ENCODE results near the gene RANBP10. TPM values are rescaled to one million over a fixed set of nuclear protein-coding genes. Genes with fewer than 3 reads are reported as not detected.

RANBP10 gene
- total RNA-seq, 2 experiments from 2014 or later: 12.3 to 20.0 TPM

DNA sequence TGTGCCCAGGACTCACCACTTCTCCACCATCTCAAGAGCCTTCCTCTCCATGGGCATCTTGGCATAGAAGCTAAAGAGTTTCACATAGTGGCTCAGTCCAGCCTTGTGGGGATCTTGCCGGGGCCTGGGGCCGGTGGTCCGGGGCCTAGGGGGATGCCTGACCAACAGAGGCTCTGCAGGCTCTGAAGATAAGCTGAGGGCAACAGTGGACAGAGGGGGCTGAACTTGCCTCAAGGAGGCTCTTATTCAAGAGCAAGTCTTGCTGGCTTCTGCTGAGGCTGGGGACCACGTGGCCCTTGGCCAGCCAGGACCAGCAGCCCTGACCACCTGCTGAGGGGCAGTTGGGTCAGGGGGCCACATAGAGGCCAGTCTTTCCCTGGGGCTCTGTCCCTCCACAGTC is 22.3 kb upstream of the RANBP10 start:
- no peaks in the 10 kb centered on the region for H4K20me1 ChIP-seq (ENCODE audit: insufficient read depth, low read length)
- no peak overlapping the region for H3K4me3 ChIP-seq (ENCODE audit: low read depth, low read length, poor library complexity, severe bottlenecking)
- no peak overlapping the region for H2AFZ ChIP-seq (ENCODE audit: low read length)
- no peak for TF ChIP-seq CTCF (conservative IDR thresholded peaks at IDR 0.05; ENCODE audit: low read length)
- TF ChIP-seq EZH2phosphoT487 (IDR thresholded peaks at IDR 0.05; ENCODE audit: borderline replicate concordance, low read depth, low read length): no peak
- H3K4me2 ChIP-seq (ENCODE audit: low read length): no peak overlapping the region
- H3K4me1 ChIP-seq (ENCODE audit: insufficient read depth, low read length, poor library complexity, severe bottlenecking): peaks cover 6% of the 10 kb centered on the region
- no peak overlapping the region for H3K27ac ChIP-seq (ENCODE audit: low read depth, low read length, poor library complexity, severe bottlenecking)
- H3K79me2 ChIP-seq (ENCODE audit: insufficient read depth, low read depth, low read length): peaks cover 5% of the 10 kb centered on the region; the same call in 1 of the 2 replicates
- no peak for DNase-seq (ENCODE audit: low spot score)
- no peaks in the 10 kb centered on the region for H3K9me2 ChIP-seq (ENCODE audit: insufficient read depth, low read length)
- ChIA-PET POLR2A (no interaction called here), CTCF (ENCODE audit: unreplicated experiment) (interaction anchor here (0.6 kb wide), 1 partner anchor 137 kb away, joined by 3 read pairs; no protein-coding TSS in a partner anchor)
- H3K9me3 ChIP-seq (ENCODE audit: low read length): no peaks in the 10 kb centered on the region
- intact Hi-C loops (cut with micrococcal nuclease; ENCODE audit: unreplicated experiment): no loop called here
- BruUV-seq (replicated peaks): no TSS peak
- H3K36me3 ChIP-seq (ENCODE audit: insufficient read depth, low read length): peaks cover 15% of the 10 kb centered on the region; the same call in 1 of the 2 replicates

GRCh38 chr16:67825906-67826305 is 19.5 kb upstream of the RANBP10 start:
- ChIA-PET CTCF (ENCODE audit: unreplicated experiment) (no interaction called here), POLR2A (interaction anchor here (1.0 kb wide), 1 partner anchor 10 kb away, joined by 3 read pairs; no protein-coding TSS in a partner anchor)
- Histone ChIP-seq H3K4me1 (ENCODE audit: insufficient read depth, low read length, poor library complexity, severe bottlenecking) (no peaks in the 10 kb centered on the region), H3K79me2 (ENCODE audit: insufficient read depth, low read depth, low read length) (no peaks in the 10 kb centered on the region), H3K27ac (ENCODE audit: low read depth, low read length, poor library complexity, severe bottlenecking) (no peak overlapping the region), H3K9me2 (ENCODE audit: insufficient read depth, low read length) (no peaks in the 10 kb centered on the region), H3K9me3 (ENCODE audit: low read length) (no peaks in the 10 kb centered on the region), H2AFZ (ENCODE audit: low read length) (no peak overlapping the region), H3K4me3 (ENCODE audit: low read depth, low read length, poor library complexity, severe bottlenecking) (no peak overlapping the region), H3K36me3 (ENCODE audit: insufficient read depth, low read length) (peaks cover 5% of the 10 kb centered on the region; the same call in 1 of the 2 replicates), H4K20me1 (ENCODE audit: insufficient read depth, low read length) (no peaks in the 10 kb centered on the region), H3K4me2 (ENCODE audit: low read length) (no peak overlapping the region)
- intact Hi-C loops (cut with micrococcal nuclease; ENCODE audit: unreplicated experiment): no loop called here
- TF ChIP-seq CTCF (conservative IDR thresholded peaks at IDR 0.05; ENCODE audit: low read length) (no peak), EZH2phosphoT487 (IDR thresholded peaks at IDR 0.05; ENCODE audit: borderline replicate concordance, low read depth, low read length) (no peak)
- BruUV-seq (replicated peaks): no TSS peak
- DNase-seq (ENCODE audit: low spot score): no peak

DNA sequence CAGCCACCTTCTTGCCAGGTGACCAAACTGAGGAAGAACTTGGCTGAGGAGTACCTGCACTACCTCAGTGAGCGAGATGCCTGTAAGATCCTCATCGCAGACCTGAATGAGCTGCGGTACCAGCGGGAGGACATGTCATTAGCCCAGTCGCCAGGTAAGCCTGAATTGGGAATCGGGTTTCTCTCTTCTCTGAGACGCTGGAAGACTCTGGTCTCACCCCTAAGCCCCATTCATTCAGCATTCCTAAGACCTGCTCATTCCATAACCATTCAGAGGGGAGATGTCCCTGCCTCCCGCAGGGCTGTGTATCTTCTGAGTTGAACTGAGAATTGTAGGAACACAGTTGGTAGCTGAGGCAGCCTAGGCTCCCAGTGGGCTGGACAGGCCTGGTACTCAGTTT is 18.8 kb upstream of the RANBP10 start:
- Histone ChIP-seq H4K20me1 (ENCODE audit: insufficient read depth, low read length) (no peaks in the 10 kb centered on the region), H3K4me2 (ENCODE audit: low read length) (no peak overlapping the region), H3K4me3 (ENCODE audit: low read depth, low read length, poor library complexity, severe bottlenecking) (no peak overlapping the region), H3K36me3 (ENCODE audit: insufficient read depth, low read length) (no peaks in the 10 kb centered on the region; the same call in 1 of the 2 replicates), H3K9me2 (ENCODE audit: insufficient read depth, low read length) (no peaks in the 10 kb centered on the region), H3K9me3 (ENCODE audit: low read length) (no peaks in the 10 kb centered on the region), H2AFZ (ENCODE audit: low read length) (no peak overlapping the region), H3K4me1 (ENCODE audit: insufficient read depth, low read length, poor library complexity, severe bottlenecking) (no peaks in the 10 kb centered on the region), H3K27ac (ENCODE audit: low read depth, low read length, poor library complexity, severe bottlenecking) (no peak overlapping the region), H3K79me2 (ENCODE audit: insufficient read depth, low read depth, low read length) (no peaks in the 10 kb centered on the region)
- intact Hi-C loops (cut with micrococcal nuclease; ENCODE audit: unreplicated experiment): no loop called here
- BruUV-seq (replicated peaks): no TSS peak
- no peak for DNase-seq (ENCODE audit: low spot score)
- TF ChIP-seq EZH2phosphoT487 (IDR thresholded peaks at IDR 0.05; ENCODE audit: borderline replicate concordance, low read depth, low read length): no peak
- TF ChIP-seq CTCF (conservative IDR thresholded peaks at IDR 0.05; ENCODE audit: low read length): no peak
- CTCF ChIA-PET (ENCODE audit: unreplicated experiment): no interaction called here
- POLR2A ChIA-PET: no interaction called here
